Measurements from ENCODE around the gene PAEP.

Gene PAEP

GRCh38 chr9:135586601-135587109 lies 25.1 kb downstream of the PAEP start:
- no peaks in the 10 kb centered on the region for H3K27me3 ChIP-seq (ENCODE audit: control insufficient read depth, insufficient read depth, low read length)

GRCh38 chr9:135587658-135588057 lies 26.1 kb downstream of the PAEP start:
- Histone ChIP-seq H3K9me3 (ENCODE audit: control insufficient read depth, low read length) (no peaks in the 10 kb centered on the region), H3K4me1 (ENCODE audit: control insufficient read depth, insufficient read depth, low read length) (no peaks in the 10 kb centered on the region), H3K36me3 (ENCODE audit: control insufficient read depth, insufficient read depth, low read length) (no peaks in the 10 kb centered on the region), H3K27me3 (ENCODE audit: control insufficient read depth, insufficient read depth, low read length) (no peaks in the 10 kb centered on the region), H3K9ac (ENCODE audit: low read length) (no peak overlapping the region), H3K4me3 (ENCODE audit: low read length) (no peak overlapping the region)

More at GRCh38 chr9:135586601-135587109, 25.1 kb downstream of the PAEP start:
- no peak overlapping the region for H3K4me3 ChIP-seq (ENCODE audit: low read length)
- H3K9me3 ChIP-seq (ENCODE audit: control insufficient read depth, low read length) = no peaks in the 10 kb centered on the region
- H3K36me3 ChIP-seq (ENCODE audit: control insufficient read depth, insufficient read depth, low read length) = no peaks in the 10 kb centered on the region
- no peaks in the 10 kb centered on the region for H3K4me1 ChIP-seq (ENCODE audit: control insufficient read depth, insufficient read depth, low read length)
- H3K9ac ChIP-seq (ENCODE audit: low read length) = no peak overlapping the region

- Histone ChIP-seq H3K36me3 (ENCODE audit: control insufficient read depth, insufficient read depth, low read length) (no peaks in the 10 kb centered on the region), H3K4me3 (ENCODE audit: low read length) (no peak overlapping the region), H3K9me3 (ENCODE audit: control insufficient read depth, low read length) (no peaks in the 10 kb centered on the region), H3K9ac (ENCODE audit: low read length) (no peak overlapping the region), H3K4me1 (ENCODE audit: control insufficient read depth, insufficient read depth, low read length) (no peaks in the 10 kb centered on the region), H3K27me3 (ENCODE audit: control insufficient read depth, insufficient read depth, low read length) (no peaks in the 10 kb centered on the region)
Measured at GRCh38 chr9:135588371-135588770, 26.8 kb downstream of the PAEP start.

GRCh38 chr9:135588886-135589595 lies 27.5 kb downstream of the PAEP start:
- no peaks in the 10 kb centered on the region for H3K4me1 ChIP-seq (ENCODE audit: control insufficient read depth, insufficient read depth, low read length)
- H3K4me3 ChIP-seq (ENCODE audit: low read length) = no peak overlapping the region
- no peaks in the 10 kb centered on the region for H3K36me3 ChIP-seq (ENCODE audit: control insufficient read depth, insufficient read depth, low read length)
- H3K9ac ChIP-seq (ENCODE audit: low read length) = no peak overlapping the region
- no peaks in the 10 kb centered on the region for H3K27me3 ChIP-seq (ENCODE audit: control insufficient read depth, insufficient read depth, low read length)
- H3K9me3 ChIP-seq (ENCODE audit: control insufficient read depth, low read length) = no peaks in the 10 kb centered on the region

- no peak overlapping the region for H3K9ac ChIP-seq (ENCODE audit: low read length)
- H3K36me3 ChIP-seq (ENCODE audit: control insufficient read depth, insufficient read depth, low read length) = no peaks in the 10 kb centered on the region
- H3K4me1 ChIP-seq (ENCODE audit: control insufficient read depth, insufficient read depth, low read length) = no peaks in the 10 kb centered on the region
- no peaks in the 10 kb centered on the region for H3K27me3 ChIP-seq (ENCODE audit: control insufficient read depth, insufficient read depth, low read length)
- H3K9me3 ChIP-seq (ENCODE audit: control insufficient read depth, low read length) = no peaks in the 10 kb centered on the region
- no peak overlapping the region for H3K4me3 ChIP-seq (ENCODE audit: low read length)
Measured at GRCh38 chr9:135589596-135590485, 28.3 kb downstream of the PAEP start.

- no peaks in the 10 kb centered on the region for H3K27me3 ChIP-seq (ENCODE audit: control insufficient read depth, insufficient read depth, low read length)
- no peak overlapping the region for H3K9ac ChIP-seq (ENCODE audit: low read length)
- H3K4me3 ChIP-seq (ENCODE audit: low read length) = no peak overlapping the region
- H3K36me3 ChIP-seq (ENCODE audit: control insufficient read depth, insufficient read depth, low read length) = no peaks in the 10 kb centered on the region
- H3K9me3 ChIP-seq (ENCODE audit: control insufficient read depth, low read length) = no peaks in the 10 kb centered on the region
- no peaks in the 10 kb centered on the region for H3K4me1 ChIP-seq (ENCODE audit: control insufficient read depth, insufficient read depth, low read length)
Measured at GRCh38 chr9:135590486-135591079, 29.0 kb downstream of the PAEP start.

- Histone ChIP-seq H3K4me1 (ENCODE audit: control insufficient read depth, insufficient read depth, low read length) (no peaks in the 10 kb centered on the region), H3K4me3 (ENCODE audit: low read length) (no peak overlapping the region), H3K36me3 (ENCODE audit: control insufficient read depth, insufficient read depth, low read length) (no peaks in the 10 kb centered on the region), H3K9ac (ENCODE audit: low read length) (no peak overlapping the region), H3K27me3 (ENCODE audit: control insufficient read depth, insufficient read depth, low read length) (no peaks in the 10 kb centered on the region), H3K9me3 (ENCODE audit: control insufficient read depth, low read length) (no peaks in the 10 kb centered on the region)
Measured at GRCh38 chr9:135591506-135592330, 30.2 kb downstream of the PAEP start.

- no peaks in the 10 kb centered on the region for H3K4me1 ChIP-seq (ENCODE audit: control insufficient read depth, insufficient read depth, low read length)
- no peak overlapping the region for H3K9ac ChIP-seq (ENCODE audit: low read length)
- no peaks in the 10 kb centered on the region for H3K9me3 ChIP-seq (ENCODE audit: control insufficient read depth, low read length)
- H3K4me3 ChIP-seq (ENCODE audit: low read length) = no peak overlapping the region
- no peaks in the 10 kb centered on the region for H3K36me3 ChIP-seq (ENCODE audit: control insufficient read depth, insufficient read depth, low read length)
- H3K27me3 ChIP-seq (ENCODE audit: control insufficient read depth, insufficient read depth, low read length) = no peaks in the 10 kb centered on the region
Measured at GRCh38 chr9:135592331-135592590, 30.7 kb downstream of the PAEP start.

GRCh38 chr9:135592625-135593024 lies 31.1 kb downstream of the PAEP start:
- Histone ChIP-seq H3K27me3 (ENCODE audit: control insufficient read depth, insufficient read depth, low read length) (no peaks in the 10 kb centered on the region), H3K9me3 (ENCODE audit: control insufficient read depth, low read length) (no peaks in the 10 kb centered on the region), H3K36me3 (ENCODE audit: control insufficient read depth, insufficient read depth, low read length) (no peaks in the 10 kb centered on the region), H3K9ac (ENCODE audit: low read length) (no peak overlapping the region), H3K4me3 (ENCODE audit: low read length) (no peak overlapping the region), H3K4me1 (ENCODE audit: control insufficient read depth, insufficient read depth, low read length) (no peaks in the 10 kb centered on the region)

- Histone ChIP-seq H3K4me3 (ENCODE audit: low read length) (no peak overlapping the region), H3K27me3 (ENCODE audit: control insufficient read depth, insufficient read depth, low read length) (no peaks in the 10 kb centered on the region)
Measured at GRCh38 chr9:135596211-135596610, 34.7 kb downstream of the PAEP start.

GRCh38 chr9:135600296-135600817 lies 38.8 kb downstream of the PAEP start:
- Histone ChIP-seq H3K9me3 (ENCODE audit: control insufficient read depth, low read length) (no peaks in the 10 kb centered on the region), H3K9ac (ENCODE audit: low read length) (no peak overlapping the region), H3K4me1 (ENCODE audit: control insufficient read depth, insufficient read depth, low read length) (no peaks in the 10 kb centered on the region), H3K36me3 (ENCODE audit: control insufficient read depth, insufficient read depth, low read length) (no peaks in the 10 kb centered on the region), H3K27me3 (ENCODE audit: control insufficient read depth, insufficient read depth, low read length) (peaks cover 5% of the 10 kb centered on the region), H3K4me3 (ENCODE audit: low read length) (no peak overlapping the region)

More at GRCh38 chr9:135596211-135596610, 34.7 kb downstream of the PAEP start:
- H3K9ac ChIP-seq (ENCODE audit: low read length) = no peak overlapping the region
- H3K36me3 ChIP-seq (ENCODE audit: control insufficient read depth, insufficient read depth, low read length) = no peaks in the 10 kb centered on the region
- no peaks in the 10 kb centered on the region for H3K9me3 ChIP-seq (ENCODE audit: control insufficient read depth, low read length)
- no peaks in the 10 kb centered on the region for H3K4me1 ChIP-seq (ENCODE audit: control insufficient read depth, insufficient read depth, low read length)
